GM19397 (cell line): ENCODE results near the gene NAPEPLD.
"Not testable (repeated sequence)": the region's sequence is repeated elsewhere in the genome, so short reads cannot be mapped to it uniquely, and the experiment has no call there.

Source experiments
- ATAC-seq: cut with Tn5 transposase; IDR thresholded peaks from one replicate; pipeline ENCODE4 v1.9.1; 2021; ENCODE audit warnings: mild to moderate bottlenecking, moderate library complexity; ENCODE audit not compliant: unreplicated experiment

NAPEPLD gene

GRCh38 chr7:103148994-103149807 lies at the start of gene NAPEPLD:
TSS of gene NAPEPLD (minus strand) at chr7:103149099. CDS start at chr7:103128776, 20,323 bp downstream.
- peak; percentile 90 for ATAC-seq

GRCh38 chr7:103198079-103198478 lies 49.2 kb upstream of the NAPEPLD start:
- not testable (repeated sequence) for ATAC-seq

- not testable (repeated sequence) for ATAC-seq
Observed at GRCh38 chr7:103195364-103195763, 46.5 kb upstream of the NAPEPLD start.

DNA sequence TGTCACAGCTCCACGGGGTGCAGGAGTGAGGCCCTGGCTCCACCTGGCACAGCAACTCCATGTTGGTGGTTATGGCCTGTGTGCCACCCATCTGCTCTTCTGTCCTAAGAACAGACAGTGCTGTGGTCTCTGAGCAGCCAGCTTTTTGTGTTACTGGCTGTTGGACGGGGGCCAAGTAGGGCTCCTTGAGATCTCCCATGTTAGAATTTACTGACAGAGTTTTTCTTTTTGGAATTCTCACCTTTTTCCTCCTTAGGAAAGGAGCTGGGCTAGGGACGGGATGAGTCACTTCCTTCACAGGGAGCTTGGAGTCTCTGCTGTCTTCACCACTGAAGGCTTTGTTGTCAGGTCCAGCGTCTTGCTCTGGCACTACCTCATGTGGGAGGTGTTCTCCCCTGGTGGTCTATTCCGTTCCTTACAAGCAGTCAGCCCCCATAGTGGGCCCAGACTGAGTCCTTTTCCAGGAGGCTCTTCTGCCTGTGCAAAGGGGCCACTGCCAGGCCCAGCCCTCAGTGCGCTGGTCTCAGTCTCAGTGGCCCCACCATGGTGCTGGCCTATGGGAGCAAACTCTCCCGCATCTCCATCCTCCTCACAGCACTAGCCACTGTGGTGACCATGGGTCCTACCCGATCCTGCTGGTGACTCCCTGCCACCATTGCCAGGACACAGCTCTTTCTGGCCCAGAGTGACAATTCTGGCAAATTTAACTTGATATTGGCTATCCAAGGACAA lies 23.7 kb upstream of the NAPEPLD start:
- ATAC-seq, result not testable (repeated sequence)

DNA sequence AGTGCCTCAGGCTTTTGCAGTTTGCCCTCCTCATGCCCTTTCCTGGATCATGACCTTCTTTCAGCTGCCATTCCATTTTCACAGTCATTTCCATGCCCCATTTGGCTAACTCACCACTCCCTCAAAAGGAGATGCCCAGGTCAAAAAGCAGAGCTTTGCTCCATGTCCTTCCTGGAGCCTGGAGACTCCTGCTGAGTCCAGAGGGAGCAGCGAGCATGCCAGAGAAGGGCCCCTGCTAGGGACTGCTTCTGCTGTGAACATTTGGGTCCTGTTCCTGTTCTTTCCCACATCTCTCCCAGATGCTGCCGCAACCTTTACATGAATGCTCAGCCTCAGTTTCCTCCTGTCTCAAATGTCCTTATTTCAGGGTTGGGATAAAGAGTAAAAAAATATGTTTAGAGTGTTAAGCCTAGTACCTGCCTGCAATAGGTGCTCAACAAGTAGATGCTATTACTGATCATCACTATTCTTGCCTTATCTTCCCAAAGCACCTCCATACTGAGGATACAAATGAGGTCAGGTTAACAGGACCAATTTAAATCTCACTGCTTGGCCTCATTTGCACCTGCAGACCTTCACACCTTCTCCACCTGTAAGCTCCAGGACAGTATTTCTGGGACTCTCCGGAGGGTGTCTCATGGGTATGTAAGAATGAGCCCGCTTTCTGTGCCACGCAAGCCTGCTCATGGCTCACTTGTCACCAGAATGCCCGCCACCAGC lies 23.0 kb upstream of the NAPEPLD start:
- ATAC-seq, result not testable (repeated sequence)

DNA sequence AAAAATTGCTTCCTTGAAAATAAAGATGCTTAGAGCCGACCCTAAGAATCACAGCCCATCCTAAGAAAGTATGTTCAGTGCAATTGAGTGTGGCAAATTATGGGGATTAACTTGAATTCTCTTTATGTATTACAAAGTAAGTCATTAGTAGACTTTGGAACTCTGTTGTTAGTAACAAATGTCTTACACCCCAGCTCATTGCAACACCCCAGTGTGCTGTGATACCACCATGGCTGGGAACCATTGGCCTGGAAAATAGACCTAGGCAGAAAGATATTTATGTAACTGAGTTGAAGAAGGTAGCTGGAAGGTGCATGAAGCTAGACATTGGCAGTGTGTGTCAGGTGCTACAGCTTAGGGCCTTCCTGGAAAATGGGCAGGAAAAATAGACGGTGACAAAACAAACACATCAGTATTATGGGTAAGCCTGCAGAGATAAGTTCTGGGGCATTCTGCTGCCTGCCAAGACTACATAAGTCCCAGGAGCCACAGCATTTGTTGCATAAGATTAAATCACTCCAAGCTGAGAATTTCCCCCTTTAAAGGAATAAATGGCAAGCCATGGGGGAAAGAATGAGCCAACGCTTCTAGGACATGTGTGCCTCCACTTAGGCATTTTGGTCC lies 18.1 kb upstream of the NAPEPLD start:
- ATAC-seq, result not testable (repeated sequence)

DNA sequence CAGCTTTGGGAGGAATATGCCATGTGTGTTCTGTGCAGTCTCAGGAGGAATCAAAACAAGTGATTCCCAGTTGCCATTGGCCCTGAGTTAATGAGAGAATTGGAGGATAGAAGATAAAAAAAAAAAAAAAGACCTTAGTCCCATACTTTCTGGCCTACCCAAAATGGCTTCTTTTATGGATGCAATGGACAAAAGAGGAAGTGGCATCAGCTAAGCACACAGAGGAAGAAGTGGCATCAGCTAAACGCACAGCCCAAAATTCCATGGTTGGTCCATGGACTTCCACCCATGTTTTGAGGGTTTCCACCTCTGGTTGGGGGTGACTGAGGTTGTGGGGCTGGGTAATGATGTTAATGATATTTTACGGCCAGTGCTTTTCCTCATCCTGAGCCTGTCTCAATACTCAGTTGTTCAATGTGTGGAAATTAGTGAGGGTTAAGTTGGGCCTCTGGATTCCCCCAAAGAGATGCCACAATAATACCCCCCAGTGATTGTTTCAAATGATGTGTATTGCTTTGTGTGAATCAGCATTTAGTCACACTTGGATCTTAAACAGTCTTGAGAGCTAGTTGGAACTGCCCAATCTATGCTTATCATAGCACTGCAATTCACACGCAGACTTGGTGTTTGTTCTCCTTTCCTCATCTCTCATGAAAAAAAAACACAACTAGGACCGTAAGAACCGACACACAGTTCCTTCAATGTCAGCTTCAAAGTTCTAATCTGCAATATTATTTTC lies 14.4 kb upstream of the NAPEPLD start:
- ATAC-seq, result not testable (repeated sequence)

GRCh38 chr7:103162641-103163040 lies 13.7 kb upstream of the NAPEPLD start:
- not testable (repeated sequence) for ATAC-seq

DNA sequence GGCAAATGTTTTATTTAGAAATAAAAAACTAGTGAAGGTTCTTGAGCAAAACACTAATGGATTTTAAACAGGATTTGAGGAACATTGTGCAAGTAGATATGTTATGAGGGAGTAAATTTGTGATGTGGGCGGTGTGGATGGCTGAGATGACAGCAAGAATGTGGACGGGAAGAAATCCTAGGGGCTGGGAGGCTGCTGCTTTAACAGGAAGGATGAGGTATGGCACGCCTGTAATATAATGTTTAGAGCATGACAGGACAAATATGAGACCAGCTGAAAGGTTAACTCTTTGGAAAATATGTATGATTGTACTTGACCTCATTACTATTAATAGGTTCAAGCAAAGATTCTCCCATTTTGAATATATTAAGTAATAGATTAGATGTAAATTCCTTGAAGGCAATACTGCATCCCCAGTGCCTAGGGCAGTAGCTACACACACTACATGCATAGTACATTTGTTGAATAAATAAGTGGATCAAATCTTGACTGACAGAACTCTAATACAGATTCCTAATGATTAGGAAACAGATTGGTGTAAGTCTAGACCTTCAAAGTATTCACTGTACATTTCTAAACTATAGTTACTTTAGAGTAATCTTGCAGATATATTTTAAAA lies 13.2 kb upstream of the NAPEPLD start:
- not testable (repeated sequence) for ATAC-seq

GRCh38 chr7:103159072-103159471 lies 10.2 kb upstream of the NAPEPLD start:
- ATAC-seq, result not testable (repeated sequence)

DNA sequence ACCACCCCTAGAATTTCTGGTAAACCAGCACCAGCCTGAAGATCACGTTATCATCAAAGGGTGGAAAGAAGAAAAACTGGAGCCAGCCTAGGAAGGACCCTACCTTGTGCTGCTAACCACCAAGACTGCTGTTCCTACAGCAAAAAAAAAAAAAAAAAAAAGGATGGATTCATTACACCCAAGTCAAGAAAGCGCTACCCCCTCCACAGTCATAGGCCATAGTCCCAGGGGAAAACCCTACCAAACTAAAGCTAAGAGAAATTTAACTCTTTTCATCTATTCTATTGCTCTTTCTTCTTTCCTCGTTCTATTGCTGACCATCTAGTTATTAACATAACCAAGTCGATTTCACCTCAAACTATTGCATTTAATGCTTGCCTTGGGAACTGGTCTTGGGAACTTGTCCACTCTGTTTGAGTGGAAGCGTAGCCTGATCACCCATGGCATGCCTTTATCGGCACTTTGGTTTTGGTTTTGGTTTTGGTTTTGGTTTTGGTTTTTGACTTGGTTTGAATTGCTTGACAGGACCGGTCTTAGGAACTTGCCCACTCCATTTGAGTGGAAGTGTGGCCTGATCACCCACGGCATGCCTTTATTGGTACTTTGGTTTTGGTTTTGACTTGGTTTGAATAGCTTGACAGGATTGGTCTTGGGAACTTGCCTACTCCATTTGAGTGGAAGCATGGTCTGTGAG lies 6.6 kb upstream of the NAPEPLD start:
- not testable (repeated sequence) for ATAC-seq

DNA sequence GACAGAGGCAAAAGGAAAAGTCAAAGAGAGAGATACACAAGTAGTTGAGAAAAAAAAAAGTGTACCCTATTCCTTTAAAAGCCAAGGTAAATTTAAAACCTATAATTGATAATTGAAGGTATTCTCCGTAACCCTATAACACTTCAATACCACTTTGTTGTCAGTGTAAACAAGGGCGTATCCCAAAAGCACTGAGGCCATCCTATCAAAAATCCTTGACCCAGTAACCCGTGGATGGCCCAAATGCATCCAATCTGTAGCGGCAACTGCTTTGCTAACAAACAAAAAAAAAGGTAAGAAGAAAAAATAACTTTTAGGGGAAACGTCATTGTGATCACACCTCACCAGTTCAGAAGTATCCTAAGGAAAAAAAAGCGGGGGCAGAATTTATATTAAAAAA lies 5.1 kb upstream of the NAPEPLD start:
- ATAC-seq, result no peak

DNA sequence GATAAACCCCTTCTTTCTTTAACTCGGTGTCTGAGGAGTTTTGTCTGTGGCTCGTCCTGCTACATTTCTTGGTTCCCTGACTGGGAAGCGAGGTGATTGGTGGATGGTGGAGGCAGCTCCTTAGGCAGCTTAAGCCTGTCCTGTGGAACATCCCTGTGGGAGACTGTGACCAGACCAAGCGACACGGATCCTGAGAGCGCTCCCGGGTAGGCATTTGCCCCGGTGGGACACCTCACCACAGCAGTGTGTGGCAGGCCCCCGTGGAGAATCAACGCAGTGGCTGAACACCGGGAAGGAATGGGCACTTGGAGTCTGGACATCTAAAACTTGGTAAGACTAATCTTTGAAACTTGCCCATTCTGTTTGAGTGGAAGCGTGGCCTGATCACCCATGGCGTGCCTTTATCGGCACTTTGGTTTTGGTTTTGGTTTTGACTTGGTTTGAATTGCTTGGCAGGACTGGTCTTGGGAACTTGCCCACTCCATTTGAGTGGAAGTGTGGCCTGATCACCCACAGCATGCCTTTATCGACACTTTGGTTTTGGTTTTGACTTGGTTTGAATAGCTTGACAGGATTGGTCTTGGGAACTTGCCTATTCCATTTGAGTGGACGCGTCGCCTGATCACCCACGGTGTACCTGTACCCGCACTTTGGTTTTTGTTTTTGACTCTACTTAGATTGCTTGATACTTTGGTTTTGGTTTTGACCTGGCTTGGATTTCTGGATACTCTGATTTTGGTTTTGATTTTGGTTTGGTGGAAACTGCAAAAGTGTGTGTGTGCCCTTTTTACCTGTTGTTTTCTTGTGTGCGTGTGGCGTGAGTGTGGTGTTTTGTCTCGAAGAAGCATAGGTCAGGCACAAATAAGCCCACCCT lies 4.1 kb upstream of the NAPEPLD start:
- ATAC-seq, result not testable (repeated sequence)

DNA sequence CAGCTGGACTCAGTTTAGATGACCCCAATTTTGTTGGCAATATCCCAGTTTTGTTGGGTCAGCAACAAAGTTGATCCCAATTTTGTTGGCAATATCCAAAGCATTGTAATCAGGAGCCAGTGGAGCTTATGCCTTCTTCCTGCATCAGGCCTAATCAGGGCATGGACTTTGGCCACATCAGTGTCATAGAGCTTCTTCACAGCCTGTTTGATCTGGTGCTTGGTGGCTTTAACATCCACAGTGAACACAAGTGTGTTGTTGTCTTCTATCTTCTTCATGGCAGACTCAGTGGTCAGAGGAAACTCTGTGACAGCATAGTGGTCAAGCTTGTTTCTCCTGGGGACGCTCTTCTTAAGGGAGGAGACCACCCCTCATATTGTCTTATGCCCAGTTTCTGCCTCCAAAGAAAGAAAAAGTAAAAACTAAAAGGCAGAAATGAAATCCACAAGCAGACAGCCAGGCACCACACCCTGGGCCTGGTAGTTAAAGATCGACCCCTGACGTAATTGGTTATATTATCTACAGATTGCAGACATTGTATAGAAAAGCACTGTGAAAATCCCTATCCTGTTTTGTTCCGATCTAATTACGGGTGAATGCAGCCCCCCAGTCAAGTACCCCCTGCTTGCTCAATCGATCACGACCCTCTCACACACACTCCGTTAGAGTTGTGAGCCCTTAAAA lies 3.2 kb upstream of the NAPEPLD start:
- ATAC-seq, result not testable (repeated sequence)

DNA sequence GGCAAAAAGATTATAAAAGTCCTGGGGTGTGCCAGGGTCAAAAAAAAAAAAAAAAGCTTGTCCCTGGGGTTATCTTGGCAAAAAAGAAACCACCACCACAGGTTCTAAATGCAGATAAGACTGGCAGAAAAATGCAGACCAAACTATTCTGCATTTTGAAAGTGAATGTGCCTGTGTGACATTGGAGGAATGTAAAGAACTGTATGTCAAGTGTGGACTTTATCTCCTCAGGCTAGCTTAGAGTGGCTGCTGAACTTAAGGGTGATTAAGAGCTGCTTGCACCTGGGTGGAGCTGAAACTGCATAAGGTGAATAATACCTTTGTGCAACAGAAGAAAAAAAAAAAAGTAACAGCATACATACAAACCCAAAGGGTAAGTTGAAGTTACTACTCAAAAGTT lies 1.3 kb upstream of the NAPEPLD start:
- ATAC-seq, result no peak

DNA sequence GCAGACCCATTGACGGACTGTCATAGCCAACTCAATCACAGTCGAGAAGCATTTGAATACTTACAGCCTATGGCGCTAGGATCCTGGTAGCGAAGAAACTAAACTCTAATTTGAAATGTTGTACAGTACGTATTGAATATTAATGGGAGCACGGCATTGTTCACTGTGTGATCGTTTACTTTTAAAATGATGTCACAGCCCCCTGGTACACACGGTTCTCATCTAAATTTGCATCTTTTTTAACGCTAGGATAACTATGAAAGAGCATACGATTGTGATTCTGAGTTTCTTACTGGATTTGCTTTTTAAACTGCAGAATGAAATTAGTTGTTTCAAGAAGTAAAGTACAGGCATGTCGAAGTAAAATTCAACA lies 895 bp upstream of the NAPEPLD start:
- no peak for ATAC-seq

DNA sequence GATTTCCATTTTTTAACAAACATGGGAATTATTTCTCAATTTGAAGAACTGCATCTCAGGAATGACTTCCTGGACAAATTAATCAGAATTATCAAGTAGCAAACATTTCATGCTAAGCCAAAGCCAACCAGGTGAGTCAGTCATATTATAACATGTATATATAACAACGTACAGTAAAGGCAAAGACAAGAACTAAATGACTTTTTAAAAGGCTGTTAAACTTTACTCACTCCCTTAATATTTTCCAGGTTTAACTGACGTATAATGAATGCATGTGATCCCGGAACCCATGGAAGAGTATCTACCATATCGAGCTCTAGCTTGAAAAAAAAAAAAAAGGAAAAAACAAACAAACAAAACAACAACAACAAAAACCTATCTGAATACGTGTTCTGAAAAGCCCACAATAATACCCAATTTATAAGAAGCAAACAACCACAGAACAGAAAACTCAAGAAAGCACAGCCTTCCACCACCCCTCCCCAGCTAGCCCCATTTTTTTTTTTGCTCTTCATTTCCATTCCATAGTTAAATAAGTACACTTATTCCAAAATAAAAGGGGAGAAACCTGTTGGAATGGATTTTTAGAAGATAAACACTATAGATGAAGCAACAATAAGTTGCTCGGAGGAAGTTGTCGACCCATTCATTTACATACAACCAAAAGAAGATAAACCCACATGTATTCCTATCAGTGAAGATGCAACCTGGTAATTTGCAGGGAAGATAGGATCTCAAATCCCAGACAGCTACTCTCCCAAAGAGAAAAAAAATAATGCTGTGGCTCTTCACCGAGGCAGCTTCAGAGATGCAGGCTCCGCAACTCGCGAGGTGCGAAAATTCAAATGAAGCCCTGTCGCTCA lies 537 bp downstream of the NAPEPLD start:
- no peak for ATAC-seq
